T follicular helper cell (primary cell): ENCODE data around the gene GORAB.

ENCODE experiments used
- DNase-seq: peaks from one replicate; pipeline ENCODE4 v3.0.0-alpha.2; 2020; ENCODE audit warnings: low read depth

GORAB gene

GRCh38 chr1:170537798-170538503 is 6.0 kb downstream of the GORAB start:
- DNase-seq = no peak

GRCh38 chr1:170538687-170539086 is 6.7 kb downstream of the GORAB start:
- no peak for DNase-seq

DNA sequence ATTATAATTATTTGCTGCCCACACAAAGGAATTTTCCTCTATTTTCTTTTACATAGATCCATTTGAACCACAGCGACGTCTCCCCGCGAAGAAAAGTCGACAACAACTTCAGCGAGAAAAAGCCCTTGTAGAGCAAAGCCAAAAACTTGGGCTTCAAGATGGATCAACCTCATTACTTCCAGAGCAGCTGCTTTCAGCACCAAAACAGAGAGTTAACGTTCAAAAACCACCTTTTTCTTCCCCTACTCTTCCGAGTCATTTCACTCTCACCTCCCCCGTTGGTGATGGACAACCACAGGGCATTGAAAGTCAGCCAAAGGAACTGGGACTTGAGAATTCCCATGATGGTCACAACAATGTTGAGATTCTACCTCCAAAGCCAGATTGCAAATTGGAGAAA is 7.2 kb downstream of the GORAB start:
- DNase-seq = no peak

GRCh38 chr1:170544624-170545023 is 12.7 kb downstream of the GORAB start:
- no peak for DNase-seq

GRCh38 chr1:170545476-170545875 is 13.5 kb downstream of the GORAB start:
- no peak for DNase-seq

- no peak for DNase-seq
These were observed 15.3 kb downstream of the GORAB start for GRCh38 chr1:170547255-170547654.

DNA sequence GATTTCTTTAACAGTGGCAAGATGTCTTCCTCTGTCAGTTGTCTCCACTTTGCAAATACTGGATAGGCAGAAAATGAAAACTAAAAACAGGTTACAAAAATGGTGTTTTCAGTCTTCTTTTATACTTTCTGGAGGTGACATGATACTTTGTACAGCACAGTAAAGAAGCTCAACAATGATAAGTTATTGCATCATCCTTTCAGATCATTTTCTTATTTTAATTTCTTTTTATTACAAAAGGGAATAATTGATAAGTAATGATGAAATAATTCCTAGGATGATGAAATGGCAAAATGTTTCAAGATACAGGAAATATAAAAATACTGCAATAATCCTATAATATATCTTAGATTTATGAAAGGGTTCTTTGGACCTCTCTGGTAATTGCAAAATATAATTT is 16.5 kb downstream of the GORAB start:
- DNase-seq = no peak

DNA sequence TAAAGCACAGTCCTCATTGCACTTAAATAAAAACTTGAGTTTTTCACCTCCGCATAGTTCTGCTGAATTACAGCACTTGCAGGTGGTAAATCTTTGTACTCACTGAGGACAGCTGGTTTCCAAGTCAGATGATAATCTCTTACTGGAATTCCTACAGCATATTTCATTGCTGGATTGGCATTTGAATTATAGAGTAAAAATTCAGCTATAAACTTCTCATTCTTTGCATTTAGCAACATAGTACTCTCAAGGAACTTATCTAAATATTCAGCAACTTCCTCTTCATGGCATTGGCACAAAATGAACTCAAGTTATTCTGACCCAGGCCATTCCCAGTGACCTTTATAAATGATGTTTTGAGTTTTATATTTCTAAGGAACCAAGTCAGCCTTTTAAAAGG is 23.4 kb downstream of the GORAB start:
- DNase-seq = no peak

DNA sequence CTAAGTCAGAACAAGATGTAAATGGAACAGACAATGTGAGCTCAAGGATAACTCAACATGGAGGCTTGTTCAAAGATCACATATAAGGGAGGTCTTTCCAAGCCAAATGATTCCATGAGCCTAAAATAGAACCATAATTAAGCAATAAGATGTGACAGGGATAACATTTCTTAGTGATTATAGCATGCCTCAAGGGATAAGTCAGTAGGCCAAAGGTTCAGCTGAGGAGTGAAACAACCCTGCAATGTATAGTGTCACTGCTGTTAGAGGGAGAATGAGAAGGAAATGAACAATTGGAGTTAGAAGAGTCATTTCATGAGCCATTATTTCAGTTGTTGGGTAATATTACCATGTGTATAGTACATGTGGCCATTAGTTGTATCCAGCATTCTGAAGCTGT is 25.0 kb downstream of the GORAB start:
- DNase-seq = no peak

DNA sequence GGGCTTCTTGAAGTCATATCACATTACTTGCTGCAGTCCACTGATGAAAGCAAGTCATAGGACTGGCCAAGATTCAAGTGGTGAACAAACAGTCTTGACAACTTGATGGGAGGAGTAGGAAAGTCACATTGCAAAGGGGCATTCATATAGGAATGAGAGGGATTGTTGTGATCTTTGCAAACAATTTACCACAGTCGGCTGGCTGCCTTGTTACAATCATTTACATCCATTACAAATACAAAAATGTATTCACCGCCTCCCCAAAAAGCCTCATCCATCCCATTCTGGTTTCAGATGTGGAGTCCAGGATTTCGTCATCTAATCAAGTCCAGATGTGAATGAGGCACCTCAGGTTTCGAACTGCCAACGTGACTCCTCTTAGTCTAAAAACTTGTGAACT is 26.8 kb downstream of the GORAB start:
- DNase-seq = no peak

DNA sequence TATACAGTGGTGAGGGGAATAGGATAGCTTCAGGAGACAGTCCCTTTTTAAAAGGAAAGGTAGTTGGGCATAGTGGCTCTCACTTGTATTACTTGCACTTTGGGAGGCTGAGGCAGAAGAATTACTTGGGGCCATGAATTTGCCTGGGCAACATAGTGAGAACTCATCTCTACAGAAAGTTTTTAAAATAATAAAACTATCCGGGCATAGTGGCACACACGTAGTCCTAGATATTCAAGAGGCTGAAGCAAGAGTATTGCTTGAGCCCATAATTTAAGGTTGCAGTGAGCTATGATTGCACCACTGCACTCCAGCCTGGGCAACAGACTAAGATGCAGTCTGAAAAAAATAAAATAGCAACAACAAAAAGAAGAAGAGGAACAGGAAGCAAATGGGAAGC is 27.2 kb downstream of the GORAB start:
- no peak for DNase-seq

DNA sequence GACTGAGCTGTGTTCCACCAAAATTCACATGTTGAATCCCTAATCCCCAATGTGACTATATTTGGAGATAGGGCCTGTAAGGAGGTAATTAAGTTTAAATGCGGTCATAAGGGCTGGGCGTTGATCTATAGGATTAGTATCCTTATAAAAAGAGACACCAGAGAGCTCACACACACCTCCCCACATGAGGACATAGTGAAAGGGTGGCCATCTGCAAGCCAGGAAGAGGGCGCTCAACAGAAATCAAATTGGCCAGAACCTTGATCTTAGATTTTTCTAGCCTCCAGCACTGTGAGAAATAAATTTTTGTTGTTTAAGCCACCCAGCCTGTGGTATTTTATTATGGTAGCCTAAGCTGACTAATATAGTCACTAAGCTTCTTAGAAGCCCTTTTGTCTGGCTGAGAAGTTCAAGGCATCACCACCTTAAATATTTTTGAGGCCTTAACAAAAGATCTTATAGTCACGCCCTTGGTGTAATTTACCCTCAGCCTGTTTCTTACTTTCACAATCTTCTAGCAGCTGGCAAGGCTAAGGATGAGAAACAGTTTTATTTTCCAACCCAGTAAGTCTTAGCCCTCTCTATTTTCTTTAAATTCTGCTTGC is 28.8 kb downstream of the GORAB start:
- no peak for DNase-seq

DNA sequence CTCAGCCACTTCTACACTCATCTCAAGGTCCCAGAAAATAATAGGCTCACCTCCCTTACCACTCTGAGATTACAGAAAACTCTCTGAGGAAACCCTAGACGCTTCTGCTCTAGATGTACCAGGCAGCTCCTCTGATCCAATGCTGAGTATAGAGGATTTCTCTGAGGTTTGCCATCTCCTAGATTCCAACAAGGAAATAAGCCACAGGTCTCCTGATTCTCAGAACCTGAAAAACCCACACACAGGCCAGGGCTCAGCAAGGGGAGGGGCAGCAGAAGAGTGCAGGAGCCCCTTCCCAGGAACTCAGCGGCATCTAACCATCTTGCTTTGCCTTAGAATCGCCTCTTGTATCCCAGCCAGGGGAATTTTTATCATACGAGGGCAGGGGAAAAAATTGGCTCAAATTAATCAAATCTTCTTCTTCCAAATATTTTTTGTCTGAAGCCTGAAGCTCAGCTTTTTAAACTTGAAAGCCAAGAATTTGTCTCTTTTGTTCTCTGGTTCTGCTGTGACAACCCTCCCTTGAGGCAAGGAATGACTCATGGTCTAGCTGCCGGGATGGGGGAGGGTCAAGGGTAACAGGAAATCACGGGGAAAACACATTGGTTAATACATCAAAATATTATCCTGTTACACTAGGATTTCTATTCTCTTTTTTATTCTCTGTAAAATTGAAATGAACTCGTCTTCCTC is 30.8 kb downstream of the GORAB start:
- no peak for DNase-seq

- DNase-seq = no peak
These were observed 35.2 kb downstream of the GORAB start for GRCh38 chr1:170567214-170567613.

- DNase-seq = no peak
These were observed 36.2 kb downstream of the GORAB start for GRCh38 chr1:170568197-170568596.

DNA sequence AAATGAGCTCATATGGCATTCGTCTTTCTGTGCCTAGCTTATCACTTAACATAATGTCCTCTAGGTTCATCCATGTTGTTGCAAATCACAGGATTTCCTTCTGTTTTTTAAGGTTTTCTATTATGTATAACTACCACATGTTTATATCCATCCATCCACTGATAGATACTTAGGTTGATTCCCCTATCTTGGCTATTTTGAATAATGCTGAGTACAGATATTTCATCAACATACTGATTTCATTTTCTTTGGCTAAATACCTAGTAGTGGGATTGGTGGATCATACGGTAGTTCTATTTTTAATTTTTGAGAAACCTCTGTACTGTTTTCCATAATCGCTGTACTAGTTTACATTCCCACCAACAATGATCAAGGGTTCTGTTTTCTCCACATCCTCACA is 45.0 kb downstream of the GORAB start:
- DNase-seq = no peak

- no peak for DNase-seq
These were observed 46.4 kb downstream of the GORAB start for GRCh38 chr1:170578359-170578758.

GRCh38 chr1:170580636-170581440 is 48.9 kb downstream of the GORAB start:
- no peak for DNase-seq

DNA sequence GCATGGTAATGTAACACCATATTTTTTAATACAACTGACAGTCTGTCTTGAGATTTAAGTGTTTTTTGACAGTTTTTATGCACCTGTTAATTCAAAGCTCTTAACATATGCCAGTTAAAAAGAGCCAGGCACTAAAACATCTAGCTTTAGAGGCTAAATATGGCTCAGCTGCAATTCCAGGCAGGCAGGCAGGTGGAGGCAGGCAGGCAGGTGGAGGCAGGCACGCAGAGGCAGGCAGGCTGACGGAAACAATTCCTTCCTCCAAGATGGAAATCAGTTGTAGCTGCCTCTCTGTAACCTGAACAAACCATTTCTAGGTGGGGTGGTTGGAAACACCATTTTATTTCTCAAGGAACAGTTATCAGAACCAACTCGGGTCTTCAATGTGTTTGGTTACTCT is 51.2 kb downstream of the GORAB start:
- DNase-seq = no peak

GRCh38 chr1:170586321-170587252 is 54.6 kb downstream of the GORAB start:
- DNase-seq = no peak

- no peak for DNase-seq
These were observed 55.3 kb downstream of the GORAB start for GRCh38 chr1:170587253-170587593.
